ENCODE data around the gene KCNH3. TPM values are rescaled to one million over a fixed set of nuclear protein-coding genes. Genes with fewer than 3 reads are reported as not detected.

KCNH3 gene
- total and polyA plus RNA-seq, 10 of the 15 experiments (the other 5 are each of a cell fraction or from before 2014, with no cell fraction given), result 0.03 to 0.45 (median 0.08) TPM; not detected in 5

GRCh38 chr12:49552425-49552824, 13.6 kb downstream of the KCNH3 start:
- ChIA-PET POLR2A (no interaction called here), SMC1A (ENCODE audit: uncharacterized antibody, unreplicated experiment) (interaction anchor here (0.7 to 2.8 kb wide), 5 partner anchors 29 to 190 kb away, joined by 3 to 18 read pairs (median 4); no protein-coding TSS in a partner anchor), RAD21 (ENCODE audit: unreplicated experiment) (interaction anchor here (0.6 to 3.0 kb wide), 5 partner anchors 10 to 194 kb away, joined by 3 to 25 read pairs (median 7); partner anchors contain the start of gene PRPF40B), CTCF (interaction anchor here (0.5 to 6.5 kb wide), 13 partner anchors 9 to 194 kb away, joined by 3 to 67 read pairs (median 4); partner anchors contain the start of gene PRPF40B)
- FAIRE-seq (no peak), DNase-seq (ENCODE audit: low read depth, low spot score) (no peak), ATAC-seq (no peak)
- H3K27ac ChIP-seq (ENCODE audit: control insufficient read depth, insufficient read depth), result no peak overlapping the region
- H3K4me3 ChIP-seq, result no peak overlapping the region
- no peaks in the 10 kb centered on the region for H3K9me3 ChIP-seq (replicated peaks; ENCODE audit: control insufficient read depth, insufficient read depth, low read length)
- intact Hi-C loops (cut with micrococcal nuclease; ENCODE audit: unreplicated experiment) (no loop called here), in situ Hi-C loops (cut with MboI) (no loop called here)
- no peaks in the 10 kb centered on the region for H4K20me1 ChIP-seq (ENCODE audit: control insufficient read depth, insufficient read depth)
- no peaks in the 10 kb centered on the region for H3K79me2 ChIP-seq (ENCODE audit: control insufficient read depth, insufficient read depth, low read length)
- H3K4me2 ChIP-seq (ENCODE audit: control insufficient read depth, insufficient read depth), result no peak overlapping the region
- 21% methylated on average over 9 of the region's 9 CpGs for WGBS (ENCODE audit: insufficient coverage, insufficient replicate concordance, low lambda C conversion rate, missing lambda C conversion rate)
- no TSS peak for BruUV-seq (replicated peaks)
- no peaks in the 10 kb centered on the region for H3K4me1 ChIP-seq (ENCODE audit: control insufficient read depth, insufficient read depth, low read length)
- H3K9ac ChIP-seq (ENCODE audit: control insufficient read depth, insufficient read depth, low read length), result no peak overlapping the region
- H3K27me3 ChIP-seq (replicated peaks in 1 of 2; ENCODE audit: control insufficient read depth in 2 of 2, insufficient read depth in 2 of 2, low read length in 1 of 2), result peaks cover 0 to 9% of the 10 kb centered on the region in 2 experiments; a peak in 3 of 4 replicates
- H3K36me3 ChIP-seq (ENCODE audit: control insufficient read depth in 2 of 2, insufficient read depth in 2 of 2, low read length in 1 of 2), result peaks cover 0 to 3% of the 10 kb centered on the region in 2 experiments; a peak in 3 of 4 replicates
- TF ChIP-seq DPF2 (IDR thresholded peaks at IDR 0.05), result no peak
- TF ChIP-seq ZNF384 (IDR thresholded peaks at IDR 0.05; ENCODE audit: borderline replicate concordance, low read depth, low read length), result no peak
- no peak for TF ChIP-seq POLR2A (IDR thresholded peaks at IDR 0.05; ENCODE audit: low read depth, low read length)
- no peak overlapping the region for H2AFZ ChIP-seq (ENCODE audit: control insufficient read depth, low read depth, low read length)

- Histone ChIP-seq H3K9me3 (replicated peaks; ENCODE audit: control insufficient read depth, insufficient read depth, low read length) (no peaks in the 10 kb centered on the region), H2AFZ (ENCODE audit: control insufficient read depth, low read depth, low read length) (no peak overlapping the region), H4K20me1 (ENCODE audit: control insufficient read depth, insufficient read depth) (no peaks in the 10 kb centered on the region), H3K9ac (ENCODE audit: control insufficient read depth, insufficient read depth, low read length) (no peak overlapping the region), H3K4me2 (ENCODE audit: control insufficient read depth, insufficient read depth) (no peak overlapping the region), H3K79me2 (ENCODE audit: control insufficient read depth, insufficient read depth, low read length) (no peaks in the 10 kb centered on the region), H3K27ac (ENCODE audit: control insufficient read depth, insufficient read depth) (no peak overlapping the region), H3K4me3 (no peak overlapping the region), H3K4me1 (ENCODE audit: control insufficient read depth, insufficient read depth, low read length) (no peaks in the 10 kb centered on the region), H3K36me3 (ENCODE audit: control insufficient read depth in 2 of 2, insufficient read depth in 2 of 2, low read length in 1 of 2) (peaks cover 3% of the 10 kb centered on the region in 2 experiments; a peak in 3 of 4 replicates), H3K27me3 (replicated peaks in 1 of 2; ENCODE audit: control insufficient read depth in 2 of 2, insufficient read depth in 2 of 2, low read length in 1 of 2) (peaks cover 0 to 8% of the 10 kb centered on the region in 2 experiments; a peak in 3 of 4 replicates)
- CTCF ChIA-PET, result interaction anchor here (0.5 to 6.5 kb wide), 16 partner anchors 8 to 288 kb away, joined by 3 to 67 read pairs (median 5); partner anchors contain the start of gene PRPF40B
- SMC1A ChIA-PET (ENCODE audit: uncharacterized antibody, unreplicated experiment), result interaction anchor here (0.7 to 2.8 kb wide), 5 partner anchors 29 to 194 kb away, joined by 3 to 18 read pairs (median 4); no protein-coding TSS in a partner anchor
- DNase-seq (ENCODE audit: low read depth, low spot score), result no peak
- WGBS (ENCODE audit: insufficient coverage, insufficient replicate concordance, low lambda C conversion rate, missing lambda C conversion rate), result 56% methylated on average over 8 of the region's 8 CpGs
- POLR2A ChIA-PET, result no interaction called here
- FAIRE-seq, result no peak
- BruUV-seq (replicated peaks), result no TSS peak
- intact Hi-C loops (cut with micrococcal nuclease; ENCODE audit: unreplicated experiment), result no loop called here
- no peak for ATAC-seq
- in situ Hi-C loops (cut with MboI), result no loop called here
- RAD21 ChIA-PET (ENCODE audit: unreplicated experiment), result interaction anchor here (0.9 to 3.0 kb wide), 5 partner anchors 11 to 195 kb away, joined by 3 to 25 read pairs (median 7); partner anchors contain the start of gene PRPF40B
- TF ChIP-seq CHD4 (IDR thresholded peaks at IDR 0.05) (no peak), ATF7 (IDR thresholded peaks at IDR 0.05; ENCODE audit: low read depth) (no peak), ASH2L (IDR thresholded peaks at IDR 0.05; ENCODE audit: borderline replicate concordance, low read depth) (no peak), CREB1 (IDR thresholded peaks at IDR 0.05; ENCODE audit: low read depth) (no peak), SMAD5 (IDR thresholded peaks at IDR 0.05; ENCODE audit: low read depth) (no peak), RCOR1 (conservative IDR thresholded peaks at IDR 0.05; ENCODE audit: low read depth, low read length) (no peak), MTA3 (IDR thresholded peaks at IDR 0.05; ENCODE audit: borderline replicate concordance, low read length) (no peak), MTA2 (IDR thresholded peaks at IDR 0.05; ENCODE audit: low read depth) (no peak), RB1 (IDR thresholded peaks at IDR 0.05; ENCODE audit: borderline replicate concordance) (no peak), SREBF1 (IDR thresholded peaks at IDR 0.05; ENCODE audit: low read length) (no peak), JUNB (IDR thresholded peaks at IDR 0.05) (no peak), ZSCAN29 (IDR thresholded peaks at IDR 0.05) (no peak), POU2F2 (IDR thresholded peaks at IDR 0.05; ENCODE audit: borderline replicate concordance, low read depth, low read length) (no peak), ZBTB33 (IDR thresholded peaks at IDR 0.05) (no peak)
Observed at GRCh38 chr12:49552899-49553298, 14.1 kb downstream of the KCNH3 start.
